HG02840 (cell line): ENCODE measurements around the gene CHMP2B.

Experiments
- ATAC-seq: cut with Tn5 transposase; IDR thresholded peaks from one replicate; pipeline ENCODE4 v1.9.1; 2021; ENCODE audit warnings: mild to moderate bottlenecking, moderate library complexity, moderate number of reproducible peaks; ENCODE audit not compliant: unreplicated experiment, low FRiP score

CHMP2B gene

GRCh38 chr3:87227104-87227834 is at the start of gene CHMP2B:
CHMP2B (plus strand) TSS chr3:87227309; CDS start chr3:87227523, 214 bp downstream.
- peak; percentile 98 for ATAC-seq

GRCh38 chr3:87179642-87180041 is 47.5 kb upstream of the CHMP2B start:
- ATAC-seq, result no peak

GRCh38 chr3:87181551-87181950 is 45.6 kb upstream of the CHMP2B start:
- ATAC-seq, result no peak

- no peak for ATAC-seq
These were observed 45.1 kb upstream of the CHMP2B start for GRCh38 chr3:87182023-87182422.

- no peak for ATAC-seq
These were observed 40.4 kb upstream of the CHMP2B start for GRCh38 chr3:87186608-87187159.

GRCh38 chr3:87191175-87191574 is 35.9 kb upstream of the CHMP2B start:
- no peak for ATAC-seq

- no peak for ATAC-seq
These were observed 35.5 kb upstream of the CHMP2B start for GRCh38 chr3:87191641-87192040.

GRCh38 chr3:87196879-87197278 is 30.2 kb upstream of the CHMP2B start:
- ATAC-seq, result no peak

GRCh38 chr3:87197531-87197930 is 29.6 kb upstream of the CHMP2B start:
- ATAC-seq, result no peak

GRCh38 chr3:87198774-87199173 is 28.3 kb upstream of the CHMP2B start:
- ATAC-seq, result no peak

- ATAC-seq, result no peak
These were observed 27.5 kb upstream of the CHMP2B start for GRCh38 chr3:87199628-87200027.

- no peak for ATAC-seq
These were observed 27.0 kb upstream of the CHMP2B start for GRCh38 chr3:87200060-87200647.

GRCh38 chr3:87201727-87202126 is 25.4 kb upstream of the CHMP2B start:
- no peak for ATAC-seq

GRCh38 chr3:87203809-87204208 is 23.3 kb upstream of the CHMP2B start:
- no peak for ATAC-seq

- ATAC-seq, result no peak
These were observed 21.0 kb upstream of the CHMP2B start for GRCh38 chr3:87206070-87206469.

GRCh38 chr3:87206635-87207034 is 20.5 kb upstream of the CHMP2B start:
- no peak for ATAC-seq

- ATAC-seq, result no peak
These were observed 19.6 kb upstream of the CHMP2B start for GRCh38 chr3:87207460-87207859.

- ATAC-seq, result no peak
These were observed 18.0 kb upstream of the CHMP2B start for GRCh38 chr3:87209111-87209510.

GRCh38 chr3:87218560-87218959 is 8.5 kb upstream of the CHMP2B start:
- no peak for ATAC-seq

GRCh38 chr3:87219611-87220010 is 7.5 kb upstream of the CHMP2B start:
- ATAC-seq, result no peak

GRCh38 chr3:87225659-87226058 is 1.4 kb upstream of the CHMP2B start:
- ATAC-seq, result no peak

- ATAC-seq, result no peak
These were observed 681 bp downstream of the CHMP2B start for GRCh38 chr3:87227835-87228144.
